Duodenal mucosa (tissue), 2 donors: ENCODE results near the gene PRRC2A.

Experiments
- H3K27ac ChIP-seq: one replicate; pipeline ENCODE4 v1.7.0; 2013; ENCODE audit warnings: low read depth, low read length
- H3K27me3 ChIP-seq, 2 donors: one replicate each; pipeline ENCODE4 v1.7.0; 2013; ENCODE audit warnings: low read length in 2 of 2, control low read depth in 1 of 2; ENCODE audit not compliant: insufficient read depth in 2 of 2, control insufficient read depth in 1 of 2
- H3K36me3 ChIP-seq, 2 donors: one replicate each; pipeline ENCODE4 v1.7.0; 2013; ENCODE audit warnings: low read length in 2 of 2, control low read depth in 1 of 2; ENCODE audit not compliant: insufficient read depth in 2 of 2, control insufficient read depth in 1 of 2
- H3K4me1 ChIP-seq, 2 donors: one replicate each; pipeline ENCODE4 v1.7.0; 2013; ENCODE audit warnings: low read length in 2 of 2, control low read depth in 1 of 2; ENCODE audit not compliant: insufficient read depth in 2 of 2, control insufficient read depth in 1 of 2
- H3K4me3 ChIP-seq, 2 donors: one replicate each; pipeline ENCODE4 v1.7.0; 2013; ENCODE audit warnings: low read length in 2 of 2, low read depth in 1 of 2
- H3K9ac ChIP-seq, 2 donors: one replicate each; pipeline ENCODE4 v1.7.0; 2013; ENCODE audit warnings: low read length in 2 of 2, low read depth in 1 of 2
- H3K9me3 ChIP-seq, 2 donors: one replicate each; pipeline ENCODE4 v1.7.0; 2013; ENCODE audit warnings: low read length in 2 of 2, control low read depth in 1 of 2; ENCODE audit not compliant: control insufficient read depth in 1 of 2

The PRRC2A gene

DNA sequence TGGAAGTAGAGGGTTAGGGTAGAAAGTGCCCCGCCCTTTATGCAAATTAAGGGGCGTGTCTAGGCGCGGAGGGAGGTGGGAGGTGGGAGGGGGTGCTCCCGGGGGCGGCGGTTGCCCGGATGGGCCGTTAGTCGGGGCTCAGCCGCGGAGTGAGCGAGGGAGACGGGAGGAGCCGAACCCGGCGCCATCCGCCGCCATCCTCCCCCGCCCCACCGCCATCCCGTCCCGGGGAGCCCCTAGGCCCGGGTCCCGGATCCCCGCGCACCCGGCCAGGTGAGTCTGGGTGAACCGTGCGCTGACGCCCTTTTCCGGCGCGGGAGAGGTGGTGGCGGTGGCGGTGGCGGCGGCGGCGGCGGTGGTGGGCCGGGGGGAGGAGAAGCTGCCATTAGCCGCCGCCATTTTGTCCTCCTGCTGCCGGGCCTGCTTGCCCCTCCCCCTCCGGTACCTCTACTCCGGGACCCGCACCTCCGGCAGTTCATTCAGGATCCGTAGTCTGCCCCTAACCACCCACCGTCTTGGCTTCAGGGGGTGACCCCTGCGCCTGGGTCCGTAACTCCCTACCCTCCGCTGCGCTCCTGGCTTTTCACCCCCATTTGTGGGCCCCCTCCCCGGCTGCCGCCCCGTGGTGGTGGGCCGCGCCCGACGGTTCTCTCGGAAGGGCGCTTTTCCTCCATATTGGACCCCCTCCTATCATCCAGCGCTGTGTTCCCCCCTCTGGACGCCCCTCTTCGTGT lies at the start of gene PRRC2A:
Gene PRRC2A, plus strand, starts transcription at position 130 of the 734 bp plus-strand sequence. CDS start 2,075 bp downstream, outside the sequence.
- Histone ChIP-seq H3K9me3 (no peaks in the 10 kb centered on the region), H3K4me1 (peaks cover 18 to 19% of the 10 kb centered on the region in 2 donors), H3K27me3 (no peaks in the 10 kb centered on the region), H3K36me3 (peaks cover 23 to 33% of the 10 kb centered on the region in 2 donors), H3K4me3 (peak within 1 kb of the TSS; percentile 88 to 97), H3K27ac (peak within 1 kb of the TSS; percentile 99), H3K9ac (peak within 1 kb of the TSS; percentile 98 to 99)

DNA sequence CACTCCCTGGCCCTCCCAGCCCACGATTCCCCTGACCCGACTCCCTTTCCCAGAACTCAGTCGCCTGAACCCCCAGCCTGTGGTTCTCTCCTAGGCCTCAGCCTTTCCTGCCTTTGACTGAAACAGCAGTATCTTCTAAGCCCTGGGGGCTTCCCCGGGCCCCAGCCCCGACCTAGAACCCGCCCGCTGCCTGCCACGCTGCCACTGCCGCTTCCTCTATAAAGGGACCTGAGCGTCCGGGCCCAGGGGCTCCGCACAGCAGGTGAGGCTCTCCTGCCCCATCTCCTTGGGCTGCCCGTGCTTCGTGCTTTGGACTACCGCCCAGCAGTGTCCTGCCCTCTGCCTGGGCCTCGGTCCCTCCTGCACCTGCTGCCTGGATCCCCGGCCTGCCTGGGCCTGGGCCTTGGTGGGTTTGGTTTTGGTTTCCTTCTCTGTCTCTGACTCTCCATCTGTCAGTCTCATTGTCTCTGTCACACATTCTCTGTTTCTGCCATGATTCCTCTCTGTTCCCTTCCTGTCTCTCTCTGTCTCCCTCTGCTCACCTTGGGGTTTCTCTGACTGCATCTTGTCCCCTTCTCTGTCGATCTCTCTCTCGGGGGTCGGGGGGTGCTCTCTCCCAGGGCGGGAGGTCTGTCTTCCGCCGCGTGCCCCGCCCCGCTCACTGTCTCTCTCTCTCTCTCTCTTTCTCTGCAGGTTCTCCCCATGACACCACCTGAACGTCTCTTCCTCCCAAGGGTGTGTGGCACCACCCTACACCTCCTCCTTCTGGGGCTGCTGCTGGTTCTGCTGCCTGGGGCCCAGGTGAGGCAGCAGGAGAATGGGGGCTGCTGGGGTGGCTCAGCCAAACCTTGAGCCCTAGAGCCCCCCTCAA lies 48.2 kb upstream of the PRRC2A start, which contains the start of gene LTA:
Gene LTA, plus strand, starts transcription at position 249 of the 871 bp plus-strand sequence. Its CDS starts 454 bp downstream, at position 703.
- Histone ChIP-seq H3K9me3 (no peaks in the 10 kb centered on the region), H3K4me3 (peak within 1 kb of the TSS; percentile 20 to 44), H3K27ac (no peak within 1 kb of the TSS), H3K27me3 (peaks cover 0 to 5% of the 10 kb centered on the region in 2 donors), H3K36me3 (no peaks in the 10 kb centered on the region), H3K9ac (peak within 1 kb of the TSS in 1 of 2 donors; percentile 10), H3K4me1 (peaks cover 0 to 12% of the 10 kb centered on the region in 2 donors)

DNA sequence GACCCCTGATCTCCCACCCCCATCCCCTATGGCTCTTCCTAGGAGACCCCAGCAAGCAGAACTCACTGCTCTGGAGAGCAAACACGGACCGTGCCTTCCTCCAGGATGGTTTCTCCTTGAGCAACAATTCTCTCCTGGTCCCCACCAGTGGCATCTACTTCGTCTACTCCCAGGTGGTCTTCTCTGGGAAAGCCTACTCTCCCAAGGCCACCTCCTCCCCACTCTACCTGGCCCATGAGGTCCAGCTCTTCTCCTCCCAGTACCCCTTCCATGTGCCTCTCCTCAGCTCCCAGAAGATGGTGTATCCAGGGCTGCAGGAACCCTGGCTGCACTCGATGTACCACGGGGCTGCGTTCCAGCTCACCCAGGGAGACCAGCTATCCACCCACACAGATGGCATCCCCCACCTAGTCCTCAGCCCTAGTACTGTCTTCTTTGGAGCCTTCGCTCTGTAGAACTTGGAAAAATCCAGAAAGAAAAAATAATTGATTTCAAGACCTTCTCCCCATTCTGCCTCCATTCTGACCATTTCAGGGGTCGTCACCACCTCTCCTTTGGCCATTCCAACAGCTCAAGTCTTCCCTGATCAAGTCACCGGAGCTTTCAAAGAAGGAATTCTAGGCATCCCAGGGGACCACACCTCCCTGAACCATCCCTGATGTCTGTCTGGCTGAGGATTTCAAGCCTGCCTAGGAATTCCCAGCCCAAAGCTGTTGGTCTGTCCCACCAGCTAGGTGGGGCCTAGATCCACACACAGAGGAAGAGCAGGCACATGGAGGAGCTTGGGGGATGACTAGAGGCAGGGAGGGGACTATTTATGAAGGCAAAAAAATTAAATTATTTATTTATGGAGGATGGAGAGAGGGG lies 47.0 kb upstream of the PRRC2A start:
- H3K9ac ChIP-seq = no peak overlapping the region
- H3K9me3 ChIP-seq = no peaks in the 10 kb centered on the region
- H3K27ac ChIP-seq = no peak overlapping the region
- H3K4me3 ChIP-seq = no peak overlapping the region
- peaks cover 0 to 6% of the 10 kb centered on the region in 2 donors for H3K4me1 ChIP-seq
- H3K27me3 ChIP-seq = peaks cover 0 to 5% of the 10 kb centered on the region in 2 donors
- H3K36me3 ChIP-seq = no peaks in the 10 kb centered on the region

DNA sequence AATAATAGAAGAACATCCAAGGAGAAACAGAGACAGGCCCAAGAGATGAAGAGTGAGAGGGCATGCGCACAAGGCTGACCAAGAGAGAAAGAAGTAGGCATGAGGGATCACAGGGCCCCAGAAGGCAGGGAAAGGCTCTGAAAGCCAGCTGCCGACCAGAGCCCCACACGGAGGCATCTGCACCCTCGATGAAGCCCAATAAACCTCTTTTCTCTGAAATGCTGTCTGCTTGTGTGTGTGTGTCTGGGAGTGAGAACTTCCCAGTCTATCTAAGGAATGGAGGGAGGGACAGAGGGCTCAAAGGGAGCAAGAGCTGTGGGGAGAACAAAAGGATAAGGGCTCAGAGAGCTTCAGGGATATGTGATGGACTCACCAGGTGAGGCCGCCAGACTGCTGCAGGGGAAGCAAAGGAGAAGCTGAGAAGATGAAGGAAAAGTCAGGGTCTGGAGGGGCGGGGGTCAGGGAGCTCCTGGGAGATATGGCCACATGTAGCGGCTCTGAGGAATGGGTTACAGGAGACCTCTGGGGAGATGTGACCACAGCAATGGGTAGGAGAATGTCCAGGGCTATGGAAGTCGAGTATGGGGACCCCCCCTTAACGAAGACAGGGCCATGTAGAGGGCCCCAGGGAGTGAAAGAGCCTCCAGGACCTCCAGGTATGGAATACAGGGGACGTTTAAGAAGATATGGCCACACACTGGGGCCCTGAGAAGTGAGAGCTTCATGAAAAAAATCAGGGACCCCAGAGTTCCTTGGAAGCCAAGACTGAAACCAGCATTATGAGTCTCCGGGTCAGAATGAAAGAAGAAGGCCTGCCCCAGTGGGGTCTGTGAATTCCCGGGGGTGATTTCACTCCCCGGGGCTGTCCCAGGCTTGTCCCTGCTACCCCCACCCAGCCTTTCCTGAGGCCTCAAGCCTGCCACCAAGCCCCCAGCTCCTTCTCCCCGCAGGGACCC lies 46.1 kb upstream of the PRRC2A start:
- Histone ChIP-seq H3K27ac (no peak overlapping the region), H3K4me1 (peaks cover 0 to 3% of the 10 kb centered on the region in 2 donors), H3K9me3 (no peaks in the 10 kb centered on the region), H3K4me3 (no peak overlapping the region), H3K36me3 (no peaks in the 10 kb centered on the region), H3K9ac (no peak overlapping the region), H3K27me3 (peaks cover 0 to 5% of the 10 kb centered on the region in 2 donors)

DNA sequence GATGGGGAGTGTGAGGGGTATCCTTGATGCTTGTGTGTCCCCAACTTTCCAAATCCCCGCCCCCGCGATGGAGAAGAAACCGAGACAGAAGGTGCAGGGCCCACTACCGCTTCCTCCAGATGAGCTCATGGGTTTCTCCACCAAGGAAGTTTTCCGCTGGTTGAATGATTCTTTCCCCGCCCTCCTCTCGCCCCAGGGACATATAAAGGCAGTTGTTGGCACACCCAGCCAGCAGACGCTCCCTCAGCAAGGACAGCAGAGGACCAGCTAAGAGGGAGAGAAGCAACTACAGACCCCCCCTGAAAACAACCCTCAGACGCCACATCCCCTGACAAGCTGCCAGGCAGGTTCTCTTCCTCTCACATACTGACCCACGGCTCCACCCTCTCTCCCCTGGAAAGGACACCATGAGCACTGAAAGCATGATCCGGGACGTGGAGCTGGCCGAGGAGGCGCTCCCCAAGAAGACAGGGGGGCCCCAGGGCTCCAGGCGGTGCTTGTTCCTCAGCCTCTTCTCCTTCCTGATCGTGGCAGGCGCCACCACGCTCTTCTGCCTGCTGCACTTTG lies 45.1 kb upstream of the PRRC2A start, which contains the start of gene TNF:
Gene TNF, plus strand, starts transcription at position 231 of the 567 bp plus-strand sequence. Its CDS starts 177 bp downstream, at position 408.
- Histone ChIP-seq H3K9me3 (no peaks in the 10 kb centered on the region), H3K9ac (peak within 1 kb of the TSS; percentile 21 to 32), H3K4me3 (peak within 1 kb of the TSS; percentile 51 to 60), H3K36me3 (no peaks in the 10 kb centered on the region), H3K4me1 (peaks cover 1 to 2% of the 10 kb centered on the region in 2 donors), H3K27me3 (peaks cover 0 to 5% of the 10 kb centered on the region in 2 donors), H3K27ac (no peak within 1 kb of the TSS)

DNA sequence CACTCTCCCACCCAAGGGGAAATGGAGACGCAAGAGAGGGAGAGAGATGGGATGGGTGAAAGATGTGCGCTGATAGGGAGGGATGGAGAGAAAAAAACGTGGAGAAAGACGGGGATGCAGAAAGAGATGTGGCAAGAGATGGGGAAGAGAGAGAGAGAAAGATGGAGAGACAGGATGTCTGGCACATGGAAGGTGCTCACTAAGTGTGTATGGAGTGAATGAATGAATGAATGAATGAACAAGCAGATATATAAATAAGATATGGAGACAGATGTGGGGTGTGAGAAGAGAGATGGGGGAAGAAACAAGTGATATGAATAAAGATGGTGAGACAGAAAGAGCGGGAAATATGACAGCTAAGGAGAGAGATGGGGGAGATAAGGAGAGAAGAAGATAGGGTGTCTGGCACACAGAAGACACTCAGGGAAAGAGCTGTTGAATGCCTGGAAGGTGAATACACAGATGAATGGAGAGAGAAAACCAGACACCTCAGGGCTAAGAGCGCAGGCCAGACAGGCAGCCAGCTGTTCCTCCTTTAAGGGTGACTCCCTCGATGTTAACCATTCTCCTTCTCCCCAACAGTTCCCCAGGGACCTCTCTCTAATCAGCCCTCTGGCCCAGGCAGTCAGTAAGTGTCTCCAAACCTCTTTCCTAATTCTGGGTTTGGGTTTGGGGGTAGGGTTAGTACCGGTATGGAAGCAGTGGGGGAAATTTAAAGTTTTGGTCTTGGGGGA lies 44.4 kb upstream of the PRRC2A start:
- H3K27me3 ChIP-seq = peaks cover 0 to 5% of the 10 kb centered on the region in 2 donors
- H3K9ac ChIP-seq = peak overlapping the region; percentile 15 to 21
- H3K4me3 ChIP-seq = peak overlapping the region; percentile 51 to 60
- H3K4me1 ChIP-seq = peaks cover 5% of the 10 kb centered on the region in 2 donors
- H3K36me3 ChIP-seq = no peaks in the 10 kb centered on the region
- H3K27ac ChIP-seq = no peak overlapping the region
- H3K9me3 ChIP-seq = no peaks in the 10 kb centered on the region

DNA sequence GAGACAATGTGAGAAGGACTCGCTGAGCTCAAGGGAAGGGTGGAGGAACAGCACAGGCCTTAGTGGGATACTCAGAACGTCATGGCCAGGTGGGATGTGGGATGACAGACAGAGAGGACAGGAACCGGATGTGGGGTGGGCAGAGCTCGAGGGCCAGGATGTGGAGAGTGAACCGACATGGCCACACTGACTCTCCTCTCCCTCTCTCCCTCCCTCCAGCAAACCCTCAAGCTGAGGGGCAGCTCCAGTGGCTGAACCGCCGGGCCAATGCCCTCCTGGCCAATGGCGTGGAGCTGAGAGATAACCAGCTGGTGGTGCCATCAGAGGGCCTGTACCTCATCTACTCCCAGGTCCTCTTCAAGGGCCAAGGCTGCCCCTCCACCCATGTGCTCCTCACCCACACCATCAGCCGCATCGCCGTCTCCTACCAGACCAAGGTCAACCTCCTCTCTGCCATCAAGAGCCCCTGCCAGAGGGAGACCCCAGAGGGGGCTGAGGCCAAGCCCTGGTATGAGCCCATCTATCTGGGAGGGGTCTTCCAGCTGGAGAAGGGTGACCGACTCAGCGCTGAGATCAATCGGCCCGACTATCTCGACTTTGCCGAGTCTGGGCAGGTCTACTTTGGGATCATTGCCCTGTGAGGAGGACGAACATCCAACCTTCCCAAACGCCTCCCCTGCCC lies 43.5 kb upstream of the PRRC2A start:
- peaks cover 10 to 13% of the 10 kb centered on the region in 2 donors for H3K4me1 ChIP-seq

DNA sequence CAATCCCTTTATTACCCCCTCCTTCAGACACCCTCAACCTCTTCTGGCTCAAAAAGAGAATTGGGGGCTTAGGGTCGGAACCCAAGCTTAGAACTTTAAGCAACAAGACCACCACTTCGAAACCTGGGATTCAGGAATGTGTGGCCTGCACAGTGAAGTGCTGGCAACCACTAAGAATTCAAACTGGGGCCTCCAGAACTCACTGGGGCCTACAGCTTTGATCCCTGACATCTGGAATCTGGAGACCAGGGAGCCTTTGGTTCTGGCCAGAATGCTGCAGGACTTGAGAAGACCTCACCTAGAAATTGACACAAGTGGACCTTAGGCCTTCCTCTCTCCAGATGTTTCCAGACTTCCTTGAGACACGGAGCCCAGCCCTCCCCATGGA lies 42.9 kb upstream of the PRRC2A start:
- H3K4me3 ChIP-seq = peak overlapping the region; percentile 51 to 60
- H3K4me1 ChIP-seq = peaks cover 12 to 17% of the 10 kb centered on the region in 2 donors
- H3K27me3 ChIP-seq = peaks cover 1 to 5% of the 10 kb centered on the region in 2 donors
- no peaks in the 10 kb centered on the region for H3K9me3 ChIP-seq
- no peak overlapping the region for H3K27ac ChIP-seq
- no peak overlapping the region for H3K9ac ChIP-seq
- H3K36me3 ChIP-seq = no peaks in the 10 kb centered on the region

More for the DNA sequence above, 43.5 kb upstream of the PRRC2A start:
- Histone ChIP-seq H3K27me3 (peaks cover 0 to 5% of the 10 kb centered on the region in 2 donors), H3K27ac (no peak overlapping the region), H3K9ac (peak overlapping the region in 1 of 2 donors; percentile 12), H3K9me3 (no peaks in the 10 kb centered on the region), H3K36me3 (no peaks in the 10 kb centered on the region), H3K4me3 (peak overlapping the region; percentile 51 to 60)
